ENCODE data around the gene IFIT1B.

Gene IFIT1B

GRCh38 chr10:89339875-89340274 lies 38.0 kb upstream of the IFIT1B start:
- DNase-seq (ENCODE audit: low read depth, low spot score) = no peak
- Histone ChIP-seq H3K9me3 (ENCODE audit: control insufficient read depth, insufficient read depth, low read length) (no peaks in the 10 kb centered on the region), H3K36me3 (ENCODE audit: control insufficient read depth, insufficient read depth, low read length) (no peaks in the 10 kb centered on the region), H3K27ac (ENCODE audit: low read length) (no peak overlapping the region), H3K27me3 (ENCODE audit: control insufficient read depth, insufficient read depth, low read length) (no peaks in the 10 kb centered on the region), H3K4me3 (ENCODE audit: low read length) (no peak overlapping the region), H3K4me1 (ENCODE audit: control insufficient read depth, insufficient read depth, low read length) (no peaks in the 10 kb centered on the region; the same call in 1 of the 2 replicates)
- WGBS (ENCODE audit: insufficient coverage, insufficient read length) = no CpG with 5 or more reads among the region's 4 CpGs

GRCh38 chr10:89341649-89342048 lies 36.2 kb upstream of the IFIT1B start:
- Histone ChIP-seq H3K9me3 (ENCODE audit: control insufficient read depth, insufficient read depth, low read length) (no peaks in the 10 kb centered on the region), H3K27ac (ENCODE audit: low read length) (no peak overlapping the region), H3K4me3 (ENCODE audit: low read length) (no peak overlapping the region), H3K4me1 (ENCODE audit: control insufficient read depth, insufficient read depth, low read length) (no peaks in the 10 kb centered on the region; the same call in 1 of the 2 replicates), H3K36me3 (ENCODE audit: control insufficient read depth, insufficient read depth, low read length) (no peaks in the 10 kb centered on the region), H3K27me3 (ENCODE audit: control insufficient read depth, insufficient read depth, low read length) (no peaks in the 10 kb centered on the region)
- no CpG with 5 or more reads among the region's 3 CpGs for WGBS (ENCODE audit: insufficient coverage, insufficient read length)
- DNase-seq (ENCODE audit: low read depth, low spot score) = no peak

- no peak for DNase-seq (ENCODE audit: low read depth, low spot score)
- Histone ChIP-seq H3K9me3 (ENCODE audit: control insufficient read depth, insufficient read depth, low read length) (no peaks in the 10 kb centered on the region), H3K36me3 (ENCODE audit: control insufficient read depth, insufficient read depth, low read length) (no peaks in the 10 kb centered on the region), H3K4me1 (ENCODE audit: control insufficient read depth, insufficient read depth, low read length) (peaks cover 2% of the 10 kb centered on the region), H3K27ac (ENCODE audit: low read length) (no peak overlapping the region), H3K4me3 (ENCODE audit: low read length) (no peak overlapping the region), H3K27me3 (ENCODE audit: control insufficient read depth, insufficient read depth, low read length) (no peaks in the 10 kb centered on the region)
- WGBS (ENCODE audit: insufficient coverage, insufficient read length) = no CpG with 5 or more reads among the region's 3 CpGs
Measured at GRCh38 chr10:89342206-89342958, 35.5 kb upstream of the IFIT1B start.

GRCh38 chr10:89343089-89343767 lies 34.6 kb upstream of the IFIT1B start:
- Histone ChIP-seq H3K9me3 (ENCODE audit: control insufficient read depth, insufficient read depth, low read length) (no peaks in the 10 kb centered on the region), H3K36me3 (ENCODE audit: control insufficient read depth, insufficient read depth, low read length) (no peaks in the 10 kb centered on the region), H3K27me3 (ENCODE audit: control insufficient read depth, insufficient read depth, low read length) (no peaks in the 10 kb centered on the region), H3K4me1 (ENCODE audit: control insufficient read depth, insufficient read depth, low read length) (peaks cover 3% of the 10 kb centered on the region), H3K4me3 (ENCODE audit: low read length) (no peak overlapping the region), H3K27ac (ENCODE audit: low read length) (no peak overlapping the region)
- no CpG with 5 or more reads among the region's 5 CpGs for WGBS (ENCODE audit: insufficient coverage, insufficient read length)
- DNase-seq (ENCODE audit: low read depth, low spot score) = no peak

- Histone ChIP-seq H3K4me3 (ENCODE audit: low read length) (no peak overlapping the region), H3K4me1 (ENCODE audit: control insufficient read depth, insufficient read depth, low read length) (peaks cover 5% of the 10 kb centered on the region), H3K9me3 (ENCODE audit: control insufficient read depth, insufficient read depth, low read length) (no peaks in the 10 kb centered on the region), H3K27ac (ENCODE audit: low read length) (no peak overlapping the region), H3K36me3 (ENCODE audit: control insufficient read depth, insufficient read depth, low read length) (no peaks in the 10 kb centered on the region), H3K27me3 (ENCODE audit: control insufficient read depth, insufficient read depth, low read length) (no peaks in the 10 kb centered on the region)
- DNase-seq (ENCODE audit: low read depth, low spot score) = no peak
- no CpG with 5 or more reads among the region's 2 CpGs for WGBS (ENCODE audit: insufficient coverage, insufficient read length)
Measured at GRCh38 chr10:89344156-89344555, 33.7 kb upstream of the IFIT1B start.

GRCh38 chr10:89345367-89346000 lies 32.4 kb upstream of the IFIT1B start:
- no peak for DNase-seq (ENCODE audit: low read depth, low spot score)
- peaks cover 5% of the 10 kb centered on the region; the same call in 1 of the 2 replicates for H3K4me1 ChIP-seq (ENCODE audit: control insufficient read depth, insufficient read depth, low read length)
- H3K27me3 ChIP-seq (ENCODE audit: control insufficient read depth, insufficient read depth, low read length) = no peaks in the 10 kb centered on the region
- WGBS (ENCODE audit: insufficient coverage, insufficient read length) = no CpG with 5 or more reads among the region's 4 CpGs
- no peak overlapping the region for H3K4me3 ChIP-seq (ENCODE audit: low read length)
- no peaks in the 10 kb centered on the region for H3K9me3 ChIP-seq (ENCODE audit: control insufficient read depth, insufficient read depth, low read length)
- H3K36me3 ChIP-seq (ENCODE audit: control insufficient read depth, insufficient read depth, low read length) = no peaks in the 10 kb centered on the region
- H3K27ac ChIP-seq (ENCODE audit: low read length) = no peak overlapping the region

GRCh38 chr10:89346405-89347254 lies 31.2 kb upstream of the IFIT1B start:
- H3K4me1 ChIP-seq (ENCODE audit: control insufficient read depth, insufficient read depth, low read length) = peaks cover 5% of the 10 kb centered on the region; the same call in 1 of the 2 replicates
- H3K36me3 ChIP-seq (ENCODE audit: control insufficient read depth, insufficient read depth, low read length) = no peaks in the 10 kb centered on the region
- no peaks in the 10 kb centered on the region for H3K9me3 ChIP-seq (ENCODE audit: control insufficient read depth, insufficient read depth, low read length)
- WGBS (ENCODE audit: insufficient coverage, insufficient read length) = no CpG with 5 or more reads among the region's 4 CpGs
- DNase-seq (ENCODE audit: low read depth, low spot score) = no peak
- H3K27me3 ChIP-seq (ENCODE audit: control insufficient read depth, insufficient read depth, low read length) = no peaks in the 10 kb centered on the region
- H3K4me3 ChIP-seq (ENCODE audit: low read length) = no peak overlapping the region
- no peak overlapping the region for H3K27ac ChIP-seq (ENCODE audit: low read length)

GRCh38 chr10:89347701-89348457 lies 30.0 kb upstream of the IFIT1B start:
- no CpG with 5 or more reads among the region's 7 CpGs for WGBS (ENCODE audit: insufficient coverage, insufficient read length)
- H3K4me3 ChIP-seq (ENCODE audit: low read length) = no peak overlapping the region
- peaks cover 5% of the 10 kb centered on the region; the same call in 1 of the 2 replicates for H3K4me1 ChIP-seq (ENCODE audit: control insufficient read depth, insufficient read depth, low read length)
- no peaks in the 10 kb centered on the region for H3K36me3 ChIP-seq (ENCODE audit: control insufficient read depth, insufficient read depth, low read length)
- no peak overlapping the region for H3K27ac ChIP-seq (ENCODE audit: low read length)
- no peaks in the 10 kb centered on the region for H3K27me3 ChIP-seq (ENCODE audit: control insufficient read depth, insufficient read depth, low read length)
- no peak for DNase-seq (ENCODE audit: low read depth, low spot score)
- H3K9me3 ChIP-seq (ENCODE audit: control insufficient read depth, insufficient read depth, low read length) = no peaks in the 10 kb centered on the region

GRCh38 chr10:89348481-89348880 lies 29.4 kb upstream of the IFIT1B start:
- no CpG with 5 or more reads among the region's 5 CpGs for WGBS (ENCODE audit: insufficient coverage, insufficient read length)

More at GRCh38 chr10:89348481-89348880, 29.4 kb upstream of the IFIT1B start:
- Histone ChIP-seq H3K27ac (ENCODE audit: low read length) (no peak overlapping the region), H3K27me3 (ENCODE audit: control insufficient read depth, insufficient read depth, low read length) (no peaks in the 10 kb centered on the region), H3K9me3 (ENCODE audit: control insufficient read depth, insufficient read depth, low read length) (no peaks in the 10 kb centered on the region), H3K36me3 (ENCODE audit: control insufficient read depth, insufficient read depth, low read length) (no peaks in the 10 kb centered on the region), H3K4me3 (ENCODE audit: low read length) (no peak overlapping the region), H3K4me1 (ENCODE audit: control insufficient read depth, insufficient read depth, low read length) (peaks cover 5% of the 10 kb centered on the region; the same call in 1 of the 2 replicates)
- no peak for DNase-seq (ENCODE audit: low read depth, low spot score)

Measured in iPS DF 6.9 (cell line).